ENCODE measurements around the gene CDON.

Gene CDON

GRCh38 chr11:125940145-125940544 lies 122.5 kb downstream of the CDON start:
- H3K4me3 ChIP-seq (ENCODE audit: low read depth, low read length, poor library complexity, severe bottlenecking), result no peak overlapping the region
- no peak for TF ChIP-seq EZH2 (IDR thresholded peaks at IDR 0.05; ENCODE audit: borderline replicate concordance, low read length)
- TF ChIP-seq, protein P1, sequence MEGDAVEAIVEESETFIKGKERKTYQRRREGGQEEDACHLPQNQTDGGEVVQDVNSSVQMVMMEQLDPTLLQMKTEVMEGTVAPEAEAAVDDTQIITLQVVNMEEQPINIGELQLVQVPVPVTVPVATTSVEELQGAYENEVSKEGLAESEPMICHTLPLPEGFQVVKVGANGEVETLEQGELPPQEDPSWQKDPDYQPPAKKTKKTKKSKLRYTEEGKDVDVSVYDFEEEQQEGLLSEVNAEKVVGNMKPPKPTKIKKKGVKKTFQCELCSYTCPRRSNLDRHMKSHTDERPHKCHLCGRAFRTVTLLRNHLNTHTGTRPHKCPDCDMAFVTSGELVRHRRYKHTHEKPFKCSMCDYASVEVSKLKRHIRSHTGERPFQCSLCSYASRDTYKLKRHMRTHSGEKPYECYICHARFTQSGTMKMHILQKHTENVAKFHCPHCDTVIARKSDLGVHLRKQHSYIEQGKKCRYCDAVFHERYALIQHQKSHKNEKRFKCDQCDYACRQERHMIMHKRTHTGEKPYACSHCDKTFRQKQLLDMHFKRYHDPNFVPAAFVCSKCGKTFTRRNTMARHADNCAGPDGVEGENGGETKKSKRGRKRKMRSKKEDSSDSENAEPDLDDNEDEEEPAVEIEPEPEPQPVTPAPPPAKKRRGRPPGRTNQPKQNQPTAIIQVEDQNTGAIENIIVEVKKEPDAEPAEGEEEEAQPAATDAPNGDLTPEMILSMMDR (IDR thresholded peaks at IDR 0.05; ENCODE audit: low read length), result no peak
- no peaks in the 10 kb centered on the region for H3K27me3 ChIP-seq (ENCODE audit: insufficient read depth, low read length)
- no peaks in the 10 kb centered on the region for H3K36me3 ChIP-seq (ENCODE audit: insufficient read depth, low read length)
- no peaks in the 10 kb centered on the region for H3K9me3 ChIP-seq (ENCODE audit: low read length)
- H3F3A ChIP-seq (ENCODE audit: insufficient read depth, low read length), result no peaks in the 10 kb centered on the region
- no peaks in the 10 kb centered on the region for H3K4me1 ChIP-seq (ENCODE audit: insufficient read depth, low read length, severe bottlenecking)
- H3K27ac ChIP-seq (ENCODE audit: low read depth, low read length, poor library complexity, severe bottlenecking), result no peak overlapping the region
- no peak overlapping the region for H3K4me2 ChIP-seq (ENCODE audit: low read length)
- no peaks in the 10 kb centered on the region for H3K9me2 ChIP-seq (ENCODE audit: low read depth, low read length)
- H3K9ac ChIP-seq (ENCODE audit: low read length), result no peak overlapping the region
- H2AFZ ChIP-seq (ENCODE audit: low read length), result no peak overlapping the region
- no peaks in the 10 kb centered on the region for H3K79me2 ChIP-seq (ENCODE audit: insufficient read depth, low read length)
- H4K20me1 ChIP-seq (ENCODE audit: insufficient read depth, low read length), result no peaks in the 10 kb centered on the region

GRCh38 chr11:125939081-125939521 lies 123.6 kb downstream of the CDON start:
- TF ChIP-seq, protein P1 (IDR thresholded peaks at IDR 0.05; ENCODE audit: low read length), result no peak
- no peak for TF ChIP-seq EZH2 (IDR thresholded peaks at IDR 0.05; ENCODE audit: borderline replicate concordance, low read length)
- no peak overlapping the region for H3K9ac ChIP-seq (ENCODE audit: low read length)
- H2AFZ ChIP-seq (ENCODE audit: low read length), result no peak overlapping the region
- H3F3A ChIP-seq (ENCODE audit: insufficient read depth, low read length), result no peaks in the 10 kb centered on the region
- H3K27me3 ChIP-seq (ENCODE audit: insufficient read depth, low read length), result no peaks in the 10 kb centered on the region
- H3K9me2 ChIP-seq (ENCODE audit: low read depth, low read length), result no peaks in the 10 kb centered on the region
- H3K36me3 ChIP-seq (ENCODE audit: insufficient read depth, low read length), result no peaks in the 10 kb centered on the region
- H4K20me1 ChIP-seq (ENCODE audit: insufficient read depth, low read length), result no peaks in the 10 kb centered on the region
- H3K4me3 ChIP-seq (ENCODE audit: low read depth, low read length, poor library complexity, severe bottlenecking), result no peak overlapping the region
- H3K4me1 ChIP-seq (ENCODE audit: insufficient read depth, low read length, severe bottlenecking), result no peaks in the 10 kb centered on the region
- no peak overlapping the region for H3K27ac ChIP-seq (ENCODE audit: low read depth, low read length, poor library complexity, severe bottlenecking)
- H3K4me2 ChIP-seq (ENCODE audit: low read length), result no peak overlapping the region
- no peaks in the 10 kb centered on the region for H3K9me3 ChIP-seq (ENCODE audit: low read length)
- H3K79me2 ChIP-seq (ENCODE audit: insufficient read depth, low read length), result no peaks in the 10 kb centered on the region

GRCh38 chr11:125938418-125938817 lies 124.2 kb downstream of the CDON start:
- no peaks in the 10 kb centered on the region for H3F3A ChIP-seq (ENCODE audit: insufficient read depth, low read length)
- H3K36me3 ChIP-seq (ENCODE audit: insufficient read depth, low read length), result no peaks in the 10 kb centered on the region
- no peak overlapping the region for H3K4me3 ChIP-seq (ENCODE audit: low read depth, low read length, poor library complexity, severe bottlenecking)
- H3K9me3 ChIP-seq (ENCODE audit: low read length), result no peaks in the 10 kb centered on the region
- H3K9ac ChIP-seq (ENCODE audit: low read length), result no peak overlapping the region
- no peak overlapping the region for H2AFZ ChIP-seq (ENCODE audit: low read length)
- H4K20me1 ChIP-seq (ENCODE audit: insufficient read depth, low read length), result no peaks in the 10 kb centered on the region
- H3K27me3 ChIP-seq (ENCODE audit: insufficient read depth, low read length), result no peaks in the 10 kb centered on the region
- H3K4me1 ChIP-seq (ENCODE audit: insufficient read depth, low read length, severe bottlenecking), result no peaks in the 10 kb centered on the region
- no peaks in the 10 kb centered on the region for H3K9me2 ChIP-seq (ENCODE audit: low read depth, low read length)
- TF ChIP-seq, protein P1 (IDR thresholded peaks at IDR 0.05; ENCODE audit: low read length), result no peak
- no peak for TF ChIP-seq EZH2 (IDR thresholded peaks at IDR 0.05; ENCODE audit: borderline replicate concordance, low read length)
- no peak overlapping the region for H3K27ac ChIP-seq (ENCODE audit: low read depth, low read length, poor library complexity, severe bottlenecking)
- no peak overlapping the region for H3K4me2 ChIP-seq (ENCODE audit: low read length)
- no peaks in the 10 kb centered on the region for H3K79me2 ChIP-seq (ENCODE audit: insufficient read depth, low read length)
